Liver (tissue), 9 donors: ENCODE results near the gene ZNF143. TPM values are rescaled to one million over a fixed set of nuclear protein-coding genes. Genes with fewer than 3 reads are reported as not detected.

ENCODE experiments used
- DNase-seq: peaks from one replicate; pipeline ENCODE4 v3.0.0-alpha.2; 2017; ENCODE audit warnings: low spot score
- H3K27ac ChIP-seq, 2 donors: one replicate each; pipeline ENCODE4 v1.7.0; 2013; ENCODE audit warnings: inconsistent platforms in 2 of 2, low read length in 2 of 2, control low read depth in 1 of 2, low read depth in 1 of 2, mild to moderate bottlenecking in 1 of 2
- H3K27me3 ChIP-seq, 4 donors: one replicate each; pipeline versions ENCODE4 v1.6.1 to v1.7.0; 2013; ENCODE audit warnings: low read length in 3 of 4, inconsistent platforms in 1 of 4, mild to moderate bottlenecking in 1 of 4, moderate library complexity in 1 of 4; ENCODE audit not compliant: control insufficient read depth in 4 of 4, insufficient read depth in 4 of 4
- H3K36me3 ChIP-seq, 4 donors: one replicate each; pipeline versions ENCODE4 v1.6.1 to v1.7.0; 2013; ENCODE audit warnings: low read length in 3 of 4, mild to moderate bottlenecking in 3 of 4, low read depth in 1 of 4, moderate library complexity in 1 of 4; ENCODE audit not compliant: control insufficient read depth in 4 of 4, insufficient read depth in 3 of 4
- H3K4me1 ChIP-seq, 4 donors: one replicate each; pipeline versions ENCODE4 v1.6.1 to v1.7.0; 2013; ENCODE audit warnings: low read length in 3 of 4, mild to moderate bottlenecking in 3 of 4, moderate library complexity in 1 of 4; ENCODE audit not compliant: control insufficient read depth in 4 of 4, insufficient read depth in 4 of 4
- H3K4me3 ChIP-seq, 3 donors: one replicate each; pipeline versions ENCODE4 v1.6.1 to v1.7.0; 2013; ENCODE audit warnings: low read length in 3 of 3, control low read depth in 1 of 3, low read depth in 1 of 3, mild to moderate bottlenecking in 1 of 3
- H3K9ac ChIP-seq, 2 donors: one replicate each; pipeline ENCODE4 v1.7.0; 2013; ENCODE audit warnings: low read length in 2 of 2, mild to moderate bottlenecking in 2 of 2, moderate library complexity in 2 of 2, control low read depth in 1 of 2, low read depth in 1 of 2
- H3K9me3 ChIP-seq, 4 donors: one replicate each; pipeline versions ENCODE4 v1.6.1 to v1.7.0; 2013; ENCODE audit warnings: low read length in 3 of 4; ENCODE audit not compliant: control insufficient read depth in 4 of 4
- EGR1 ChIP-seq, 2 donors: IDR thresholded peaks; 2 replicates each; pipeline ENCODE4 v1.6.1; 2016 to 2018; ENCODE audit warnings: antibody characterized with exemption in 2 of 2, low read depth in 2 of 2
- FOXA1 ChIP-seq: IDR thresholded peaks from 2 replicates; pipeline ENCODE4 v1.6.1; 2016; ENCODE audit warnings: antibody characterized with exemption
- FOXA2 ChIP-seq: IDR thresholded peaks from 2 replicates; pipeline ENCODE4 v1.6.1; 2016; ENCODE audit warnings: antibody characterized with exemption
- HNF4A ChIP-seq, 2 donors: conservative IDR thresholded peaks; 2 replicates each; pipeline ENCODE4 v1.6.1; 2016; ENCODE audit warnings: antibody characterized with exemption in 2 of 2, mild to moderate bottlenecking in 2 of 2
- JUND ChIP-seq, 2 donors: IDR thresholded peaks; 2 replicates each; pipeline ENCODE4 v1.6.1; 2016; ENCODE audit warnings: antibody characterized with exemption in 2 of 2
- NR2F2 ChIP-seq: IDR thresholded peaks from 2 replicates; pipeline ENCODE4 v1.6.1; 2016; ENCODE audit warnings: antibody characterized with exemption
- RAD21 ChIP-seq, 2 donors: IDR thresholded peaks; 2 replicates each; pipeline ENCODE4 v1.6.1; 2016; ENCODE audit warnings: antibody characterized with exemption in 2 of 2, mild to moderate bottlenecking in 2 of 2
- REST ChIP-seq: IDR thresholded peaks from 2 replicates; pipeline ENCODE4 v1.6.1; 2016; ENCODE audit warnings: antibody characterized with exemption, mild to moderate bottlenecking
- RXRA ChIP-seq, 2 donors: IDR thresholded peaks; 2 replicates each; pipeline ENCODE4 v1.6.1; 2017 to 2018; ENCODE audit warnings: antibody characterized with exemption in 2 of 2, mild to moderate bottlenecking in 1 of 2
- SP1 ChIP-seq: IDR thresholded peaks from 2 replicates; pipeline ENCODE4 v1.6.1; 2018; ENCODE audit warnings: antibody characterized with exemption, mild to moderate bottlenecking
- TAF1 ChIP-seq: conservative IDR thresholded peaks from 2 replicates; pipeline ENCODE4 v1.6.1; 2016; ENCODE audit warnings: antibody characterized with exemption, mild to moderate bottlenecking
- YY1 ChIP-seq: IDR thresholded peaks from 2 replicates; pipeline ENCODE4 v1.6.1; 2016; ENCODE audit warnings: antibody characterized with exemption, mild to moderate bottlenecking
- ZBTB33 ChIP-seq: IDR thresholded peaks from 2 replicates; pipeline ENCODE4 v1.6.1; 2016; ENCODE audit warnings: antibody characterized with exemption
- WGBS: extraction: QIAGEN DNeasy Blood & Tissue Kit; methylation state at CpG from one replicate; pipeline ENCODE4 v1.1.7; 2013; 5-methylcytosine and 5-hydroxymethylcytosine counted together
- polyA plus RNA-seq, 2 donors: library from polyadenylated mRNA; stranded (reverse) in 1 of 2; unstranded in 1 of 2; fragments of 200-250 nt in 1 of 2; fragments of >200 nt in 1 of 2; fragmentation: Nextera tagmentation in 1 of 2; extraction: Ambion mirVana in 1 of 2; gene quantifications; one replicate each; pipeline versions ENCODE4 v1.2.1 to v1.2.3, GENCODE V29; 2013 to 2015
- total RNA-seq, 2 donors: library from RNA; depleted of rRNA; stranded (reverse); fragments of >200 nt; gene quantifications; one replicate each; pipeline ENCODE4 v1.2.3, GENCODE V29; 2014
- TF ChIP-seq, protein P1 (sequence below): IDR thresholded peaks from 2 replicates; pipeline ENCODE4 v1.6.1; 2016; ENCODE audit warnings: antibody characterized with exemption
- TF ChIP-seq, protein P2 (sequence below): fragments of 150-350 bp; IDR thresholded peaks from 2 replicates; pipeline ENCODE4 v1.5.1; 2017; ENCODE audit warnings: improper control_type of control experiment, low read depth, low read length; ENCODE audit not compliant: missing input control
- donor health status: healthy.
- donor health status: healthy.
- donor health status: healthy.
- donor health status: healthy.
- donor health status: healthy.

Gene ZNF143
- total and polyA plus RNA-seq, 4 donors = 4.3 to 20.4 (median 12.2) TPM

DNA sequence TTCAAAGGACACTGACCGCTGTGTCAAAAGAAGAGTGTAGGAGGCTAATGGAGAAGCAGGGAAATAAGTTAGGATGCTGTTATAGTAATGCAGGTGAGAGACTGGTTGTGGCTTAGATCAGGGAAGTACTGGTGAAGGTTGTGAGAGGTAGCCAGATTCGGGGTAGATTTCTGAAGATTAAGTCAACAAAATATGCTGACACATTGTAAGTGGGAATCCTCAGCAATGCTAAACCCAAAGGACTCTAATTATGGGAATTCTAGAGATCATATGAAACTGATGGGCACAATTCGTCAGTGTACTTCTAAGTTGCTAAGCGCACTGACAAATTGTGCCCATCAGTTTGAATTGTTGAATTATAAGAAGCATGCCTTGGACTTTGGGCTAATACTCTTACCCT lies 10.0 kb downstream of the ZNF143 start:
- H3K36me3 ChIP-seq = peaks cover 2 to 23% (median 16%) of the 10 kb centered on the region in 4 donors
- WGBS = 93% methylated on average over 4 of the region's 4 CpGs
- no peak for TF ChIP-seq YY1
- TF ChIP-seq RXRA (IDR thresholded peaks at IDR 0.05) = no peak
- TF ChIP-seq FOXA2 = no peak
- no peak for TF ChIP-seq NR2F2
- no peak for TF ChIP-seq EGR1 (IDR thresholded peaks at IDR 0.05; ENCODE audit: low read depth in 2 of 2)
- no peak for TF ChIP-seq TAF1
- no peak for TF ChIP-seq SP1
- no peak for TF ChIP-seq ZBTB33
- no peak for TF ChIP-seq FOXA1
- no peak for TF ChIP-seq RAD21 (IDR thresholded peaks at IDR 0.05)
- TF ChIP-seq, protein P1, sequence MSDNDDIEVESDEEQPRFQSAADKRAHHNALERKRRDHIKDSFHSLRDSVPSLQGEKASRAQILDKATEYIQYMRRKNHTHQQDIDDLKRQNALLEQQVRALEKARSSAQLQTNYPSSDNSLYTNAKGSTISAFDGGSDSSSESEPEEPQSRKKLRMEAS = no peak
- TF ChIP-seq, protein P2, sequence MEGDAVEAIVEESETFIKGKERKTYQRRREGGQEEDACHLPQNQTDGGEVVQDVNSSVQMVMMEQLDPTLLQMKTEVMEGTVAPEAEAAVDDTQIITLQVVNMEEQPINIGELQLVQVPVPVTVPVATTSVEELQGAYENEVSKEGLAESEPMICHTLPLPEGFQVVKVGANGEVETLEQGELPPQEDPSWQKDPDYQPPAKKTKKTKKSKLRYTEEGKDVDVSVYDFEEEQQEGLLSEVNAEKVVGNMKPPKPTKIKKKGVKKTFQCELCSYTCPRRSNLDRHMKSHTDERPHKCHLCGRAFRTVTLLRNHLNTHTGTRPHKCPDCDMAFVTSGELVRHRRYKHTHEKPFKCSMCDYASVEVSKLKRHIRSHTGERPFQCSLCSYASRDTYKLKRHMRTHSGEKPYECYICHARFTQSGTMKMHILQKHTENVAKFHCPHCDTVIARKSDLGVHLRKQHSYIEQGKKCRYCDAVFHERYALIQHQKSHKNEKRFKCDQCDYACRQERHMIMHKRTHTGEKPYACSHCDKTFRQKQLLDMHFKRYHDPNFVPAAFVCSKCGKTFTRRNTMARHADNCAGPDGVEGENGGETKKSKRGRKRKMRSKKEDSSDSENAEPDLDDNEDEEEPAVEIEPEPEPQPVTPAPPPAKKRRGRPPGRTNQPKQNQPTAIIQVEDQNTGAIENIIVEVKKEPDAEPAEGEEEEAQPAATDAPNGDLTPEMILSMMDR = no peak
- TF ChIP-seq HNF4A (conservative IDR thresholded peaks at IDR 0.05) = no peak
- TF ChIP-seq REST = no peak
- H3K4me1 ChIP-seq = no peaks in the 10 kb centered on the region
- H3K9me3 ChIP-seq = no peaks in the 10 kb centered on the region
- H3K9ac ChIP-seq = no peak overlapping the region
- no peak overlapping the region for H3K4me3 ChIP-seq
- H3K27ac ChIP-seq = no peak overlapping the region
- H3K27me3 ChIP-seq = no peaks in the 10 kb centered on the region
- DNase-seq = no peak

DNA sequence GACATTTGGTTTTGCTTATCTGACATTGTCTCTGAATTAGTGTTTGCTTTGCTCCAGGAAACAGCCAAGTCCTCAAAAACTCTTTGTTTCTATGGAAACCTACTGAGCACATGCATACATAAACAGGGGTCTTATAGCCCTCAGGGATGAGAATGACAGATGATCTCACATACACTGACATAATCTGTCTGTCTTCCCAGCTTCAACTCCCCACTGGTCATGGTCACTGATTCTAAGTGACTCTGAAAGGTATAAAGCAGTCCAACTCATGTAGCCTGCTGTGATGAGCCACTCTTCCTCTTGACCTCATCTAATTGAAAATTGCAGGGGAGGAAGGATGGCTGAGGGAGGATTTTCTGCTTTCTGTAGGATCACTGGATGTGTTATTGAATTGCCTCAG lies 12.6 kb downstream of the ZNF143 start:
- no peaks in the 10 kb centered on the region for H3K4me1 ChIP-seq
- H3K4me3 ChIP-seq = no peak overlapping the region
- no peaks in the 10 kb centered on the region for H3K9me3 ChIP-seq
- DNase-seq = no peak
- peaks cover 4 to 28% (median 18%) of the 10 kb centered on the region in 4 donors for H3K36me3 ChIP-seq
- TF ChIP-seq JUND (IDR thresholded peaks at IDR 0.05) = no peak
- no peak for TF ChIP-seq NR2F2
- no peak for TF ChIP-seq YY1
- no peak for TF ChIP-seq SP1
- H3K9ac ChIP-seq = no peak overlapping the region
- H3K27me3 ChIP-seq = no peaks in the 10 kb centered on the region
- no peak overlapping the region for H3K27ac ChIP-seq
